ENCODE results near the gene TIPARP. TPM values are rescaled to one million over a fixed set of nuclear protein-coding genes. Genes with fewer than 3 reads are reported as not detected.

Gene TIPARP
- total RNA-seq, 1 experiment from 2014 or later = 35.0 TPM

DNA sequence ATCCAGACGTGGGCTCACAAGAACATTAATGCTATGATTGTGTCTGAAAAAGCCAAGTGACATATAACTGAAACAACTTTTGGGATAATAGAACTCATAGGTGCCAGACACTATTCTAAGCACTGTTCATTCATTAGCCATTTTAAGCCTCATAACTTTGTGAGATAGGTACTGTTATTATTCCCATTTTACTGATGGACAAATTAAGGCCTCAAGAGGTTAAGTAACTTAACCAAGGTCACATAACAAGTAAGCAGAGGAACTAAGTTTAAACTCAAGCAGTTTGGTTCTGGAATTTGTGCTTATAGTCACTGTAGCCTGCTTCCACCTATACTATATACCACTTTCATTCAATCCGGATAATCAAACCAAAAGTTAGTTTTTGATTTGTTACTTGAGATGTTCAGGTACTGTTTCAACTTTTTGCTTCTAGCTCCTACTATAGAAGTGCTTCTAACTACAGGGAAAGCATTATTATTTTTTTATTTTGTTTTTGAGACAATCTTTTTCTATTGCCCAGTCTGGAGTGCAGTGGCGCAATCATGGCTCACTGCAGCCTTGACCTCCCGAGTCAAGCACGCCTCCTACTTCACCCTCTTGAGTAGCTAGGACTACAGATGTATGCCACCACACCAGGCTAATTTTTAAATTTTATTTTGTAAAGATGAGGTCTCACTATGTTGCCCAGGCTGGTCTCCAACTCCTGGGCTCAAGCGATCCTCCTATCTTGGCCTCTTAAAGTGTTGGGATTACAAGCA, 41.9 kb downstream of the TIPARP start:
- H3K9me3 ChIP-seq (ENCODE audit: insufficient read depth, low read depth) = no peaks in the 10 kb centered on the region
- H3K9me2 ChIP-seq (ENCODE audit: insufficient read depth) = no peaks in the 10 kb centered on the region
- no peaks in the 10 kb centered on the region for H4K20me1 ChIP-seq (ENCODE audit: insufficient read depth)
- H2AFZ ChIP-seq = no peak overlapping the region
- H3K36me3 ChIP-seq (ENCODE audit: low read depth) = no peaks in the 10 kb centered on the region; the same call in 1 of the 2 replicates
- no peaks in the 10 kb centered on the region for H3K27me3 ChIP-seq (ENCODE audit: insufficient read depth, low read depth)
- peak in 1 of 2 experiments; percentile 13 for DNase-seq
- intact Hi-C loops (cut with micrococcal nuclease; ENCODE audit: unreplicated experiment) = no loop called here
- H3K4me3 ChIP-seq = no peak overlapping the region
- H3K4me2 ChIP-seq = no peak overlapping the region
- H3F3A ChIP-seq (ENCODE audit: insufficient read depth, low read depth) = peaks cover 25% of the 10 kb centered on the region
- H3K4me1 ChIP-seq (replicated peaks; ENCODE audit: insufficient read depth) = peaks cover 25% of the 10 kb centered on the region
- H3K79me2 ChIP-seq (ENCODE audit: low read depth) = no peaks in the 10 kb centered on the region
- POLR2A ChIA-PET (ENCODE audit: unreplicated experiment) = no interaction called here
- no peak for TF ChIP-seq EZH2 (IDR thresholded peaks at IDR 0.05; ENCODE audit: low read depth)
- TF ChIP-seq, protein P1, sequence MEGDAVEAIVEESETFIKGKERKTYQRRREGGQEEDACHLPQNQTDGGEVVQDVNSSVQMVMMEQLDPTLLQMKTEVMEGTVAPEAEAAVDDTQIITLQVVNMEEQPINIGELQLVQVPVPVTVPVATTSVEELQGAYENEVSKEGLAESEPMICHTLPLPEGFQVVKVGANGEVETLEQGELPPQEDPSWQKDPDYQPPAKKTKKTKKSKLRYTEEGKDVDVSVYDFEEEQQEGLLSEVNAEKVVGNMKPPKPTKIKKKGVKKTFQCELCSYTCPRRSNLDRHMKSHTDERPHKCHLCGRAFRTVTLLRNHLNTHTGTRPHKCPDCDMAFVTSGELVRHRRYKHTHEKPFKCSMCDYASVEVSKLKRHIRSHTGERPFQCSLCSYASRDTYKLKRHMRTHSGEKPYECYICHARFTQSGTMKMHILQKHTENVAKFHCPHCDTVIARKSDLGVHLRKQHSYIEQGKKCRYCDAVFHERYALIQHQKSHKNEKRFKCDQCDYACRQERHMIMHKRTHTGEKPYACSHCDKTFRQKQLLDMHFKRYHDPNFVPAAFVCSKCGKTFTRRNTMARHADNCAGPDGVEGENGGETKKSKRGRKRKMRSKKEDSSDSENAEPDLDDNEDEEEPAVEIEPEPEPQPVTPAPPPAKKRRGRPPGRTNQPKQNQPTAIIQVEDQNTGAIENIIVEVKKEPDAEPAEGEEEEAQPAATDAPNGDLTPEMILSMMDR (conservative IDR thresholded peaks at IDR 0.05) = no peak
- no TSS peak for BruUV-seq (replicated peaks)
- CTCF ChIA-PET = no interaction called here
- H3K27ac ChIP-seq = no peak overlapping the region

- intact Hi-C loops (cut with micrococcal nuclease; ENCODE audit: unreplicated experiment) = loop anchor here (1.0 kb wide), 1 partner anchor 94 kb away; no protein-coding TSS in a partner anchor
- ChIA-PET CTCF (interaction anchor here (0.6 kb wide), 1 partner anchor 483 kb away, joined by 3 read pairs; no protein-coding TSS in a partner anchor), POLR2A (ENCODE audit: unreplicated experiment) (no interaction called here)
- Histone ChIP-seq H2AFZ (no peak overlapping the region), H3K36me3 (ENCODE audit: low read depth) (peaks cover 7% of the 10 kb centered on the region; the same call in 1 of the 2 replicates), H3K4me3 (no peak overlapping the region), H3K79me2 (ENCODE audit: low read depth) (no peaks in the 10 kb centered on the region), H3K27me3 (ENCODE audit: insufficient read depth, low read depth) (no peaks in the 10 kb centered on the region), H3F3A (ENCODE audit: insufficient read depth, low read depth) (peaks cover 37% of the 10 kb centered on the region), H3K9me2 (ENCODE audit: insufficient read depth) (no peaks in the 10 kb centered on the region), H3K4me2 (peak overlapping the region; percentile 15; the same call in 1 of the 2 replicates), H4K20me1 (ENCODE audit: insufficient read depth) (no peaks in the 10 kb centered on the region), H3K9me3 (ENCODE audit: insufficient read depth, low read depth) (no peaks in the 10 kb centered on the region), H3K4me1 (replicated peaks; ENCODE audit: insufficient read depth) (peaks cover 40% of the 10 kb centered on the region), H3K27ac (peak overlapping the region; percentile 55)
- peak in 1 of 2 experiments; percentile 94 for DNase-seq
- TF ChIP-seq EZH2 (IDR thresholded peaks at IDR 0.05; ENCODE audit: low read depth) = no peak
- TF ChIP-seq, protein P1 (conservative IDR thresholded peaks at IDR 0.05) = no peak
- no TSS peak for BruUV-seq (replicated peaks)
Measured at GRCh38 chr3:156718622-156719306, 44.4 kb downstream of the TIPARP start.

DNA sequence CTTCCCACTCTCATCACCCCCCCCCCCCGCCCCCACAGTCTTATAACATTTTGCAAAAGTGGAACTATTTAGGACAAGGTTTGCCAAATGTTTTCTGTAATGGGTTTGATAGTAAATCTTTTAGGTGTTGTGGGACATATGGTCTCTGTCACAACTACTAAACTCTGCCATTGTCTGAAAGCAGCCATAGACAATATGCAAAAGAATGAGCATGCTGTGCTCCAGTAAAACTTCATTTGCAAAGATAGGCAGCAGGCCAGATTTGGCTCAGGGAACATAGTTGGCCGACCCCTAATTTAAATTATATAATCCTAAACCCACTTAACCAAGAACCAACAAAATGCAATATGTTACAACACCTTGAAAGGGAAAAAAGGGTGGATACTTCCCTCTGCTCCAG, 46.4 kb downstream of the TIPARP start:
- Histone ChIP-seq H3K27ac (0 out of 2 replicates have a peak overlapping the region, but pooled peaks have one; percentile 9), H3K4me3 (no peak overlapping the region), H3K9me2 (ENCODE audit: insufficient read depth) (no peaks in the 10 kb centered on the region), H3K36me3 (ENCODE audit: low read depth) (0 out of 2 replicates have a peak, but pooled peaks cover 7% of the 10 kb centered on the region), H3K9me3 (ENCODE audit: insufficient read depth, low read depth) (no peaks in the 10 kb centered on the region), H3F3A (ENCODE audit: insufficient read depth, low read depth) (peaks cover 42% of the 10 kb centered on the region), H2AFZ (no peak overlapping the region), H3K4me2 (no peak overlapping the region), H4K20me1 (ENCODE audit: insufficient read depth) (no peaks in the 10 kb centered on the region), H3K4me1 (replicated peaks; ENCODE audit: insufficient read depth) (peaks cover 50% of the 10 kb centered on the region), H3K27me3 (ENCODE audit: insufficient read depth, low read depth) (no peaks in the 10 kb centered on the region), H3K79me2 (ENCODE audit: low read depth) (no peaks in the 10 kb centered on the region)
- CTCF ChIA-PET = no interaction called here
- POLR2A ChIA-PET (ENCODE audit: unreplicated experiment) = no interaction called here
- no peak for TF ChIP-seq EZH2 (IDR thresholded peaks at IDR 0.05; ENCODE audit: low read depth)
- TF ChIP-seq, protein P1 (conservative IDR thresholded peaks at IDR 0.05) = no peak
- intact Hi-C loops (cut with micrococcal nuclease; ENCODE audit: unreplicated experiment) = no loop called here
- DNase-seq = no peak
- BruUV-seq (replicated peaks) = no TSS peak
